Smooth muscle cell (in vitro differentiated cells): Measurements from ENCODE around the gene ATRNL1. TPM values are rescaled to one million over a fixed set of nuclear protein-coding genes. Genes with fewer than 3 reads are reported as not detected.

Source experiments
- DNase-seq: peaks from one replicate; lab custom pipeline; 2025; ENCODE audit not compliant: unreplicated experiment; lab: John Stamatoyannopoulos, UW
- H2AFZ ChIP-seq: fragments of 200-600 bp; sonication (generic); 2 replicates; pipeline ENCODE4 v1.6.0; 2016; ENCODE audit warnings: antibody characterized with exemption, low read depth, mild to moderate bottlenecking
- H3F3A ChIP-seq: fragments of 200-600 bp; sonication (generic); 2 replicates; pipeline ENCODE4 v1.6.0; 2017; ENCODE audit warnings: antibody characterized with exemption, low read depth
- H3K27ac ChIP-seq: fragments of 200-600 bp; sonication (generic); 2 replicates; pipeline ENCODE4 v1.5.1; 2016; ENCODE audit warnings: low read depth, mild to moderate bottlenecking
- H3K27me3 ChIP-seq: fragments of 200-600 bp; sonication (generic); 2 replicates; pipeline ENCODE4 v1.6.1; 2016; ENCODE audit warnings: low read depth, mild to moderate bottlenecking
- H3K36me3 ChIP-seq: fragments of 200-600 bp; sonication (generic); 2 replicates; pipeline ENCODE4 v1.5.1; 2016; ENCODE audit warnings: low read depth
- H3K4me1 ChIP-seq: fragments of 200-600 bp; sonication (generic); 2 replicates; pipeline ENCODE4 v1.5.1; 2016; ENCODE audit warnings: low read depth
- H3K4me2 ChIP-seq: fragments of 200-600 bp; sonication (generic); 2 replicates; pipeline ENCODE4 v1.6.0; 2016; ENCODE audit warnings: mild to moderate bottlenecking
- H3K4me3 ChIP-seq: fragments of 200-600 bp; sonication (generic); 2 replicates; pipeline ENCODE4 v1.5.1; 2016; ENCODE audit warnings: mild to moderate bottlenecking
- H3K79me2 ChIP-seq: fragments of 200-600 bp; sonication (generic); 2 replicates; pipeline ENCODE4 v1.6.0; 2016; ENCODE audit warnings: low read depth, mild to moderate bottlenecking
- H3K9ac ChIP-seq: fragments of 200-600 bp; sonication (generic); 2 replicates; pipeline ENCODE4 v1.6.0; 2016; ENCODE audit warnings: low read depth
- H3K9me3 ChIP-seq: fragments of 200-600 bp; sonication (generic); replicated peaks from 2 replicates; pipeline ENCODE4 v1.5.1; 2016; ENCODE audit warnings: low read depth
- H4K20me1 ChIP-seq: fragments of 200-600 bp; sonication (generic); 2 replicates; pipeline ENCODE4 v1.6.0; 2016; ENCODE audit warnings: low read depth
- CTCF ChIP-seq: fragments of 200-600 bp; sonication (generic); IDR thresholded peaks from 2 replicates; pipeline ENCODE4 v1.5.1; 2017; ENCODE audit warnings: borderline replicate concordance, mild to moderate bottlenecking, antibody characterized with exemption; ENCODE audit not compliant: insufficient read depth, poor library complexity, severe bottlenecking
- WGBS: methylation state at CpG from one replicate; pipeline ENCODE4 v1.1.7; 2016; ENCODE audit warnings: low lambda C conversion rate; 5-methylcytosine and 5-hydroxymethylcytosine counted together
- polyA plus RNA-seq: library from polyadenylated mRNA; unstranded; fragments of >200 nt; fragmentation: Nextera tagmentation; extraction: Ambion mirVana; gene quantifications from 2 replicates; pipeline ENCODE4 v1.2.1, GENCODE V29; 2016
- total RNA-seq: library from RNA; depleted of rRNA; stranded (reverse); fragments of >200 nt; gene quantifications from 2 replicates; pipeline ENCODE4 v1.2.3, GENCODE V29; 2014

Gene ATRNL1
- total and polyA plus RNA-seq, 2 experiments from 2014 or later = 2.7 to 14.9 TPM

- Histone ChIP-seq H3K27me3 (no peaks in the 10 kb centered on the region), H3K9me3 (no peaks in the 10 kb centered on the region), H3K79me2 (no peaks in the 10 kb centered on the region), H4K20me1 (no peaks in the 10 kb centered on the region), H3K27ac (no peak overlapping the region), H3K36me3 (no peaks in the 10 kb centered on the region), H3K9ac (no peak overlapping the region), H3K4me2 (no peak overlapping the region), H3K4me1 (no peaks in the 10 kb centered on the region), H2AFZ (no peak overlapping the region), H3F3A (no peaks in the 10 kb centered on the region), H3K4me3 (no peak overlapping the region)
- WGBS = 66% methylated on average over 2 of the region's 2 CpGs
- no peak for DNase-seq
- TF ChIP-seq CTCF = no peak
Observed at GRCh38 chr10:115774721-115775120, 681.6 kb downstream of the ATRNL1 start.

- DNase-seq = no peak
- no peaks in the 10 kb centered on the region for H3K36me3 ChIP-seq
- no peaks in the 10 kb centered on the region for H3K4me1 ChIP-seq
- 97% methylated on average over 2 of the region's 2 CpGs for WGBS
- no peak overlapping the region for H3K27ac ChIP-seq
- H3K4me3 ChIP-seq = no peak overlapping the region
- H2AFZ ChIP-seq = no peak overlapping the region
- H3K9me3 ChIP-seq = no peaks in the 10 kb centered on the region
- H3K9ac ChIP-seq = no peak overlapping the region
- H4K20me1 ChIP-seq = no peaks in the 10 kb centered on the region
- no peaks in the 10 kb centered on the region for H3K27me3 ChIP-seq
- H3F3A ChIP-seq = no peaks in the 10 kb centered on the region
- no peak overlapping the region for H3K4me2 ChIP-seq
- H3K79me2 ChIP-seq = no peaks in the 10 kb centered on the region
- no peak for TF ChIP-seq CTCF
Observed at GRCh38 chr10:115777646-115778045, 684.5 kb downstream of the ATRNL1 start.

DNA sequence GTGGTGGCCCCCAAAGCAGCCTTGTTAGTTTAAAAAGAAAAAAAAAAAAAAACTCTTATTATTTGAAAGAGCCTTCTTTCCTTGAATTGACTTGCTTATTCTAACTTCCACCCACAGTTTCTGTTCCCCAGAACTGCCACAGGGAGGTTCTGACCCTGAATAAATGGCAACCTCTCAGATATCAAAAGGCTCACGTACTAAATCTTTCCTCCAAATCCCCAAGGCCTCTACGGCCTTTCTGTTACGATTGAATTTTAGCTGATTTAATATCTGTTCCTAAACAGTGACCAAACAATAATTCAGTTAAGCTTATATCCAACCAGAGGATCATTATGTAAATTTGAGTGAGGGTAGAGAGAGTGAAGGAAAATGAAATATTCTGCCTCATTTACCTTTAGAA, 697.1 kb downstream of the ATRNL1 start:
- no peak overlapping the region for H3K9ac ChIP-seq
- no peaks in the 10 kb centered on the region for H3F3A ChIP-seq
- no peaks in the 10 kb centered on the region for H3K36me3 ChIP-seq
- TF ChIP-seq CTCF = no peak
- peaks cover 9% of the 10 kb centered on the region for H3K27me3 ChIP-seq
- H4K20me1 ChIP-seq = no peaks in the 10 kb centered on the region
- DNase-seq = no peak
- peaks cover 13% of the 10 kb centered on the region for H3K4me1 ChIP-seq
- 91% methylated on average over 3 of the region's 3 CpGs for WGBS
- H2AFZ ChIP-seq = no peak overlapping the region
- H3K4me3 ChIP-seq = no peak overlapping the region
- H3K9me3 ChIP-seq = no peaks in the 10 kb centered on the region
- no peak overlapping the region for H3K27ac ChIP-seq
- no peaks in the 10 kb centered on the region for H3K79me2 ChIP-seq
- H3K4me2 ChIP-seq = no peak overlapping the region

GRCh38 chr10:115795964-115796363, 702.8 kb downstream of the ATRNL1 start:
- no peak overlapping the region for H3K27ac ChIP-seq
- H3K9me3 ChIP-seq = no peaks in the 10 kb centered on the region
- WGBS = over 99% methylated on average over 4 of the region's 4 CpGs
- TF ChIP-seq CTCF = no peak
- no peak overlapping the region for H3K9ac ChIP-seq
- DNase-seq = no peak
- H4K20me1 ChIP-seq = no peaks in the 10 kb centered on the region
- H3K79me2 ChIP-seq = no peaks in the 10 kb centered on the region
- no peaks in the 10 kb centered on the region for H3F3A ChIP-seq
- no peaks in the 10 kb centered on the region for H3K4me1 ChIP-seq
- H3K4me2 ChIP-seq = no peak overlapping the region
- no peaks in the 10 kb centered on the region for H3K36me3 ChIP-seq
- no peak overlapping the region for H2AFZ ChIP-seq
- H3K4me3 ChIP-seq = no peak overlapping the region
- peaks cover 9% of the 10 kb centered on the region for H3K27me3 ChIP-seq
